Activated CD8-positive, alpha-beta memory T cell treated with anti-CD3 and anti-CD28 coated beads for 36 hours (primary cell): ENCODE measurements around the gene PNPLA5. TPM values are rescaled to one million over a fixed set of nuclear protein-coding genes. Genes with fewer than 3 reads are reported as not detected.
"Not testable (repeated sequence)": the region's sequence is repeated elsewhere in the genome, so short reads cannot be mapped to it uniquely, and the experiment has no call there.

Experiments
- CTCF ChIA-PET: fragments of 350-600 bp; sonication (Branson Sonifier 250); formaldehyde crosslinking; loops from one replicate; lab custom pipeline; 2021; ENCODE audit warnings: antibody characterized with exemption; lab: Charles Lee
- POLR2A ChIA-PET: fragments of 350-600 bp; sonication (Branson Sonifier 250); formaldehyde crosslinking; loops from one replicate; lab custom pipeline; 2021; ENCODE audit warnings: antibody characterized with exemption; lab: Charles Lee
- total RNA-seq, 2 experiments: library from RNA; stranded (reverse); gene quantifications; one replicate each; pipeline ENCODE4 v1.2.3, GENCODE V29; 2021

Gene PNPLA5
- total RNA-seq, 2 experiments from 2014 or later: not detected

DNA sequence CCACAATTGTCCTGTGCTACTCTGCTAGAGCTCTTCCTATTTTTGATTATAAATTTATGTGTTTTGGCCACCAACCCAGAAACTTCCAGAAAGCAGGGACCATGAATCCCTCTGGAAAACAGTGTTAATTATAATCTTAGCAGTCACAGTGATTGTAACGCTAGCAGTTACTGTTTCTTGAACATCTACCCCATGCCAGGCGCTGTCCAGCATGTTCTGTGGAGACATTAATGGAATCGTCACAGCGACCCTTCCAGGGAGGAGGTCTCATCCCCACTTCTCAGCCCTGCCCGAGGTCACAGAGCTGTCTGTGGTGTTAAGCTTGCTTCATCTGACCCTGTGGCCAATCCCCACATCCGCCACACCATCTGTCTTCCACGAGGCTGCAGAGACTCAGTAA, 13.9 kb upstream of the PNPLA5 start:
- POLR2A ChIA-PET: no interaction called here

GRCh38 chr22:43904412-43904811, 12.6 kb upstream of the PNPLA5 start:
- CTCF ChIA-PET, POLR2A ChIA-PET: not testable (repeated sequence)

More for the DNA sequence above, 13.9 kb upstream of the PNPLA5 start:
- CTCF ChIA-PET: interaction anchor here (1.2 kb wide), 1 partner anchor 8 kb away, joined by 3 read pairs; no protein-coding TSS in a partner anchor

DNA sequence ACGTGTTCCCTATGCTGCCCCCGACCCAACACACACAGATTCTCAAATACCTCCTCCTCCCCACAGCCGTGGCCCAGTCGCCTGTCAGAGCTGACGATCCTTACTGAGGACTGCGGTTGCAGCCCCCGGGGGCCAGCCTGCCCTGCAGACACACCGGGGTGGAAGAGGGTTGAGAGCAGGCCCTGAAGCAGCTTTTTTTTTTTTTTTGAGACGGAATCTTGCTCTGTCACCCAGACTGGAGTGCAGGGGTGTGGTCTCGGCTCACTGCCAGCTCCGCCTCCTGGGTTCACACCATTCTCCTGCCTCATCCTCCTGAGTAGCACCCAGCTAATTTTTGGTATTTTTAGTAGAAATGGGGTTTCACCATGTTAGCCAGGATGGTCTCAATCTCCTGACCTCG, 11.2 kb upstream of the PNPLA5 start:
- POLR2A ChIA-PET, CTCF ChIA-PET: not testable (repeated sequence)

DNA sequence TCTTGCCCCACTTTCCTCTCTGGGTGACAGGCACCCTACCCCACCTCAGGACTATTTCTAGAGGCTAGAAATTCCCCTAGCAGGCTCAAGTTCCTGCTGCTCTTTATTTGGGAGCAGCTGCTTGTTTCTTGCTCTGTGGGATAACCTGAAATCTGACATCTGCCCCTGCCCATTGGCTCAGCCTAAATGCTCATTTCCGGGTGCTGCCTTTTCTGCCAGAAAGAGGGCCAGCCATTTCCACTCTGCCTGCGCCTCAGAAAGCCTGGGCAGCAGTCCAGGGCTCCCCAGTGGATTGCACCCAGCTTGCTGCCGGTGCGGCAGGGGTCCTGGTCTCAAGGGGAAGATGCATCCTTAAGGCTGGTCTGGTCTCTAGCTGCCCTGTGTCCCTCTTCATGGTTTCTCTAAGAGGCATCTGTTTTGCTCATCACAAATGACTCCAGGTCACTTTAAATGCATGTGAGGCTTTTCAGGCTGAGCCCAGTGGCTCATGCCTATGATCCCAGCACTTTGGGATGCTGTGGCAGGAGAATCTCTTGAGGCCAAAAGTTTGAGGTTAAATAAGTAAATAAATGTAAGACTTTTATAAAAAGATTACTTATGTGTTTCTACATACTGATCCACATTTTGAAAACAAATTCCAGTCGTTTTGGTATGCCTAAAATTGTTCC, 10.3 kb upstream of the PNPLA5 start:
- CTCF ChIA-PET: no interaction called here

GRCh38 chr22:43900206-43900605, 8.4 kb upstream of the PNPLA5 start:
- ChIA-PET POLR2A (interaction anchor here (0.6 kb wide), 1 partner anchor 94 kb away, joined by 4 read pairs; no protein-coding TSS in a partner anchor), CTCF (no interaction called here)

More for the DNA sequence above, 10.3 kb upstream of the PNPLA5 start:
- POLR2A ChIA-PET: no interaction called here

DNA sequence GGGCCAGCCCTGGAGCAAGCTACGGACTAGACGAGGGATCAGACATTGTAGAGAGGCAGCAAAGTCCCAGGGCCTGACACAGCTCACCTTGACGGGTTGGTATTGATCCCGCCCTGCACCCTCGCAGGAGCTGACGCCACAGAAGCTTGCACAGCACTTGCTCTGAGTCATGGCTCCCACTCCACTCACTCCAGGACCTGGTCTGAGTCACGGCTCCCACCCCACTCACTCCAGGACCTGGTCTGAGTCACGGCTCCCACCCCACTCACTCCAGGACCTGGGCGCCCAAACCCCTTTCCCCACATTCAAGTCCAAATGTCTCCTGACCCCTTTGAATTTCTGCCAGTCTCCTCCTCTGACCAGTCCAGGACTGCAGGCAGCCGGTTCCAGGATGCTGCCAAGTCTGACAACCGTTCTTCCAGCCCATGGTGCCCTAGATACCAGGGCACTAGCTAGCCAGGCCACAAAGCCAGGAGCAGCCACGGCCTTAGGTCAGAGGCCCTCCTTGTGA, 6.0 kb upstream of the PNPLA5 start:
- POLR2A ChIA-PET: no interaction called here
- CTCF ChIA-PET: interaction anchor here (1.8 kb wide), 1 partner anchor 15 kb away, joined by 4 read pairs; no protein-coding TSS in a partner anchor

GRCh38 chr22:43895986-43896645, 4.3 kb upstream of the PNPLA5 start:
- ChIA-PET CTCF (interaction anchor here (1.8 kb wide), 1 partner anchor 13 kb away, joined by 4 read pairs; no protein-coding TSS in a partner anchor), POLR2A (no interaction called here)

GRCh38 chr22:43894122-43894521, 2.3 kb upstream of the PNPLA5 start:
- ChIA-PET CTCF (no interaction called here), POLR2A (no interaction called here)

DNA sequence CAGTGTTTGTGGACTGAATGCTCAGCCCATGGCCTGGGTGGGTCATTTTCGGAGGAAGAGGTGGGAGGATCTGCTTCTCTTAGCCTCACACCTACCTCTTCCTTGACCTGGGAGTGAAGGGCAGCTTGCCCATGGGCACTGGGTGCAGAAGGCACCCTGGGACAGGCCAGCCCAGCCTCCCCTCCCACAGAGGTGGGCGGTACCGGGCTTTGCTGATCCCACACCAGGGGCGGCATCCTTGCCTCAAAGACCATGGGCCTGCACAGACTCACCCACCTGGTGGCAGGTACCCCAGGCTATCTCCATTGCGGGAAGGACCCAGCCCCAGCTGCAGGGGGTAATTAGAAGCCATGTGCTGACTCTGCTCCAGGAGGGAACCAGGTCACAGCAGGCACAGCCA, 1.5 kb upstream of the PNPLA5 start:
- CTCF ChIA-PET: no interaction called here

DNA sequence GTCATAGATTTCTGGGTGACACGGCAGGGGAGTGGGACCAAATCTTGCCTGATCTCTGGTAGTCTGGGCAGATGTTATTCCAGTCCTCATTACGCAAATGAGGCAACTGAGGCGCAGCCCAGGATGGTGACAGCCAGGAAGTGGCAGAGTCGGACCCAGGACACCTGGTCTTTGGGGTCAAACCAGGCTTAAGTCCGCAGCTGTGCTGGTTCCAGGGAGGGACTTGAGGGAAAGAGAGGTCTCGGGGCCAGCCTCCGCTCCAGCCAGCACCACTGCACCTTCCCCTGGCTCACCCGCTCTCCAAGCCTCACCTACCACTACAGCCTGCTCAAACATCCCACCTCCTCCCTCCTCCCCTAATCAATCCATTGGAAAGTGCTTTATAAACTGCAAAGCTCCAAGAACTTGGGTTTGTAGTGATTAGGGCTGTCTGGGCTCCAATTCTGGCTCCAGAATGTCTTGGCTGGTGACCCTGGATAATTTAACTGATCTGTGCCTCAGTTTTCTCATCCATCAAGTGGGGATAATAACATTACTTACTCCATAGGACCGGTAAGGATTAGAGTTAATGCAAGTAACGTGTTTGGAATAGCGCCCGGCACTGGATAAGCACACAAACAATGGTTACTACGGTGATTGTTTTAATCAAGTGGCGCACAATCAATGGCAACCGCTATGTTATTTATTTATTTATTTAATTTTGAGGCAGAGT, 526 bp upstream of the PNPLA5 start:
- ChIA-PET POLR2A (no interaction called here), CTCF (no interaction called here)

More for the DNA sequence above, 1.5 kb upstream of the PNPLA5 start:
- POLR2A ChIA-PET: no interaction called here

GRCh38 chr22:43890901-43891331, 897 bp downstream of the PNPLA5 start:
- ChIA-PET POLR2A (no interaction called here), CTCF (interaction anchor here (0.7 kb wide), 1 partner anchor 20 kb away, joined by 3 read pairs; no protein-coding TSS in a partner anchor)

DNA sequence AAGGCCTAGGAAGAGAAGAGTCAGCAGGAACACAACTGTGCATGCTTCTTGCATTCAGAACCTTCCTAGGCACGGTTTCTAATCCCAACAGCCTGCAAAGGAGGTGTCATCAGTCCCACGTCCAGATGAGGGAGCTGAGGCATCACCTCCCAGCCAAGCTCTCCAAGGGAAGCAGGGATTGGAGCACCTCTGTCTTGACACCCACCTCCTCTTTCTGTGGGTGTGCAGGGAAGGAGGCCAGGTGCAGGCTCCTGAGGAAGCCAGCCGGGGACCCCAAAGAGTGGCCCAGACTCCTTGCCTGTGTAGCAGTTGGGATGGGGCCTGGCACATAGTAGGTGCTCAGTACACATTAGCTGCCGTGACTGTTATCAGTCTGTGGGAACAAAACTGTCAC, 2.0 kb downstream of the PNPLA5 start:
- ChIA-PET POLR2A (no interaction called here), CTCF (no interaction called here)

DNA sequence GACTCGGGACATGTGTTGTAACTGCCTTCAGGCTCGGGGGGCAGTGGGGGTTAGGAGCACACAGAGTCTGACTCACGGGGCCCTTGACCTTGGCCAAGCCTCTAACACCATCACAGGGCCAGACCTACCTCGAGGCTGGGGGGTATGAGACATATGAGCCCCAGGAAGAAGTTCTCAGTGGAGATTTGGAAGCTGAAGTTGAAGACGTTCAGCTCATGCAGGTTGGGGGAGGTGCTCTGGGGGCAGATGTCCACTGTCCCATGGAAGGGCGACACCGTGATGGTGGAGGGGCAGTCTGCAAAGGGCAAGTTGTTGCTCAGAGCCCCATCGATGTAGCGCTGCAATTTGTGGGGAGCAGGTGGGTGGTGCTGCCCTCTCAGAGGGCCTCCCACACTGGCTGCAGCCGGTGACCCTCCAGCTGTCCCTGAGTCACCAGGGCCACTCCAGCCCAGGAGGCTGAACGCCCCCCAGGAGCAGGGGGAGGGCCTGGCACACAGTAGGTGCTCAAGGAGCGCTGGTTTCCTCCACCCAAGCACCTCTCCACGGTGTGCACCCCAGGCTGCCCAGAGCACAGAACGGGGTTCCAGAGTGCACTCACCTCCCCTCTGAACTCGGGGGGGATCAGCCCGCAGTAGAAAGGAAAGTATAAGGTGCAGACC, 2.5 kb downstream of the PNPLA5 start:
- CTCF ChIA-PET: no interaction called here
- POLR2A ChIA-PET: no interaction called here

- ChIA-PET POLR2A (no interaction called here), CTCF (no interaction called here)
Observed at GRCh38 chr22:43888740-43889139, 3.1 kb downstream of the PNPLA5 start.

GRCh38 chr22:43887391-43887790, 4.4 kb downstream of the PNPLA5 start:
- CTCF ChIA-PET: no interaction called here

GRCh38 chr22:43886231-43886630, 5.6 kb downstream of the PNPLA5 start:
- ChIA-PET POLR2A (no interaction called here), CTCF (interaction anchor here (0.9 kb wide), 1 partner anchor 60 kb away, joined by 4 read pairs; no protein-coding TSS in a partner anchor)

More at GRCh38 chr22:43887391-43887790, 4.4 kb downstream of the PNPLA5 start:
- POLR2A ChIA-PET: no interaction called here

- ChIA-PET CTCF (no interaction called here), POLR2A (no interaction called here)
Observed at GRCh38 chr22:43885786-43886185, 6.0 kb downstream of the PNPLA5 start.

GRCh38 chr22:43885319-43885671, 6.5 kb downstream of the PNPLA5 start:
- CTCF ChIA-PET: interaction anchor here (1.1 to 1.4 kb wide), 2 partner anchors 9 to 60 kb away, joined by 5 read pairs; no protein-coding TSS in a partner anchor
- POLR2A ChIA-PET: no interaction called here
